Measurements from ENCODE around the gene LIPK.
A peak's percentile ranks its signal among the peaks of the same experiment; 100 is the strongest.
"Not testable (repeated sequence)": the region's sequence is repeated elsewhere in the genome, so short reads cannot be mapped to it uniquely, and the experiment has no call there.

LIPK gene

DNA sequence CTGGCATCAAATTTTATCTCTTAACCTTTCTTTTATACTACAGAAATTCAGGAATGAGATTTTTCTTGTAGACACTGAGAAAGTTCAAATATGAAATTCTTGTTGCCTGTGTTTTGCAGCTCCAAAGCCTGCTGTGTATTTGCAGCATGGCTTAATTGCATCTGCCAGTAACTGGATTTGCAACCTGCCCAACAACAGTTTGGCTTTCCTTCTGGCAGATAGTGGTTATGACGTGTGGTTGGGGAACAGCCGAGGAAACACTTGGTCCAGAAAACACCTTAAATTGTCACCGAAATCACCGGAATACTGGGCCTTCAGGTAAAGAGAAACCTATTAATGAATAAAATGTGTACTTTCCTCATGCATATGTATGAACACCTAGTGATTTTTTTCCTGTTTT, 24.8 kb downstream of the LIPK start:
- Histone ChIP-seq H3K9ac (ENCODE audit: insufficient read length) (no peak overlapping the region), H3K27ac (no peak overlapping the region), H3K9me3 (ENCODE audit: low read depth, low read length) (no peaks in the 10 kb centered on the region), H3K4me3 (no peak overlapping the region), H3K36me3 (ENCODE audit: insufficient read depth, low read length) (no peaks in the 10 kb centered on the region)
- TF ChIP-seq POLR2AphosphoS5 (IDR thresholded peaks at IDR 0.05; ENCODE audit: borderline replicate concordance, low read depth, low read length), result no peak
- TF ChIP-seq EZH2 (IDR thresholded peaks at IDR 0.05), result no peak
- TF ChIP-seq FOXP2 (optimal IDR thresholded peaks at IDR 0.05; ENCODE audit: control extremely low read depth, extremely low read length, insufficient read depth), result no peak
- no peak for DNase-seq (ENCODE audit: low read depth, low spot score)

DNA sequence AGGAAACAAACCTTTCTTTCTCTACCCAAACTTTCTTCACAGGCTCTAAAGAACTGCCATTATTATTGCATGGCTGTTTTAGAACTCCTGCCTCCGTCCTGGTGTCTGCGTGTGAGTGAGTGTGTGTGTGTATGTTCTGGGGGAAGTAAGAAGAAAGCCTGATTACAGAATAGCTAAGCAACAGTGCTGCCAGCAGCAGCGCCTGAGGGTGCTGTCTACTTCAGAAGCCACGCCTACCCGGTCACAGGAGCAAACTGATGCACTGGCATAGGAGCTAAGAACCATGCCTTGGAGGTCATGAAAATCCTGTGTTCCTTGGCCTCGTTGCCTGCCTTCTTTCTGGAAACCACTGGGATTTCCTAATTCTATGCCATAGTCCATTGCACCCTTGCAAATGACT, 25.2 kb downstream of the LIPK start:
- DNase-seq (ENCODE audit: low read depth, low spot score), result peak; percentile 6

DNA sequence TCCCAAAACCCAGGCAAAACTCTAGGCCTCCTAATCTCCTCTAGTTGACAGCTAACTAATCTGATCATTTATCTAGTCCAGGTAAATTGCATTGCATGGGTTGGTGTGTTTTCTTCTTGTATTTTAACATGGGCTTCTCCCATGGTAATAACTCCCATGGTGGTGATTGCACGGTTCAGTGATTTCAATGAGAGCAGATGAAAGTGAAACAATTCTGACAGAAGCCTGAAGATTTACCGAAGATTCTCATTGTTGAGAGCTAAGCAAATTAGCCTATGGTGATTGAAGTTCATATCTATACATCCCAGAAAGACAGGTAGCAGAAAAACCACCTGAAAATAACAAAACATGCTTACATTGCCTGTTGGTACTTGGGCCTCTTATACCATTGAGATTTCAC, 27.2 kb downstream of the LIPK start:
- DNase-seq (ENCODE audit: low read depth, low spot score), result no peak

More for the DNA sequence above, 25.2 kb downstream of the LIPK start:
- Histone ChIP-seq H3K27ac (no peak overlapping the region), H3K9me3 (ENCODE audit: low read depth, low read length) (no peaks in the 10 kb centered on the region), H3K36me3 (ENCODE audit: insufficient read depth, low read length) (no peaks in the 10 kb centered on the region), H3K9ac (ENCODE audit: insufficient read length) (no peak overlapping the region), H3K4me3 (no peak overlapping the region)
- TF ChIP-seq FOXP2 (optimal IDR thresholded peaks at IDR 0.05; ENCODE audit: control extremely low read depth, extremely low read length, insufficient read depth), result no peak
- no peak for TF ChIP-seq POLR2AphosphoS5 (IDR thresholded peaks at IDR 0.05; ENCODE audit: borderline replicate concordance, low read depth, low read length)
- no peak for TF ChIP-seq EZH2 (IDR thresholded peaks at IDR 0.05)

DNA sequence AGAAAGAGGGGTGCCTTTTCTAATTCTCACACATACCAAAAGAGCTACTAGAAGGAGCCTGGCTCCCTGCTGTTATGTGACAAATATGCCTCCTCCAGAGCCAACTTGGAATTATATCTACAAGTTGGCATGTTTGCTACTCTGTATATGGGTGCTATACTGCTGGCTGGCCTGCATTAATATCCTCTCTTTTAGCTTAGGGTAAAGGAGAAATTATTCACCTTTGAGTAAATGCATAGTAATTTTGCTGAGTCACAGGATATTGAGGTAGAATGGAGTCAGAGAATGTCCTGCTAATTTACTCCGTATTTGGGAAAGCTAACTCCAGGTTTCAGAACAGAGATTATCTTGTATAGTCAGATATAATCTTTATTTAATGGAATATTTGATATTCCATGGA, 29.6 kb downstream of the LIPK start:
- H3K36me3 ChIP-seq (ENCODE audit: insufficient read depth, low read length), result no peaks in the 10 kb centered on the region
- no peak for DNase-seq (ENCODE audit: low read depth, low spot score)
- TF ChIP-seq EZH2 (IDR thresholded peaks at IDR 0.05), result no peak
- TF ChIP-seq FOXP2 (optimal IDR thresholded peaks at IDR 0.05; ENCODE audit: control extremely low read depth, extremely low read length, insufficient read depth), result no peak
- TF ChIP-seq POLR2AphosphoS5 (IDR thresholded peaks at IDR 0.05; ENCODE audit: borderline replicate concordance, low read depth, low read length), result no peak
- H3K9me3 ChIP-seq (ENCODE audit: low read depth, low read length), result no peaks in the 10 kb centered on the region
- no peak overlapping the region for H3K4me3 ChIP-seq
- no peak overlapping the region for H3K27ac ChIP-seq
- no peak overlapping the region for H3K9ac ChIP-seq (ENCODE audit: insufficient read length)

More for the DNA sequence above, 27.2 kb downstream of the LIPK start:
- no peak overlapping the region for H3K4me3 ChIP-seq
- H3K36me3 ChIP-seq (ENCODE audit: insufficient read depth, low read length), result no peaks in the 10 kb centered on the region
- TF ChIP-seq EZH2 (IDR thresholded peaks at IDR 0.05) (no peak), FOXP2 (optimal IDR thresholded peaks at IDR 0.05; ENCODE audit: control extremely low read depth, extremely low read length, insufficient read depth) (no peak), POLR2AphosphoS5 (IDR thresholded peaks at IDR 0.05; ENCODE audit: borderline replicate concordance, low read depth, low read length) (no peak)
- no peaks in the 10 kb centered on the region for H3K9me3 ChIP-seq (ENCODE audit: low read depth, low read length)
- no peak overlapping the region for H3K27ac ChIP-seq
- no peak overlapping the region for H3K9ac ChIP-seq (ENCODE audit: insufficient read length)

DNA sequence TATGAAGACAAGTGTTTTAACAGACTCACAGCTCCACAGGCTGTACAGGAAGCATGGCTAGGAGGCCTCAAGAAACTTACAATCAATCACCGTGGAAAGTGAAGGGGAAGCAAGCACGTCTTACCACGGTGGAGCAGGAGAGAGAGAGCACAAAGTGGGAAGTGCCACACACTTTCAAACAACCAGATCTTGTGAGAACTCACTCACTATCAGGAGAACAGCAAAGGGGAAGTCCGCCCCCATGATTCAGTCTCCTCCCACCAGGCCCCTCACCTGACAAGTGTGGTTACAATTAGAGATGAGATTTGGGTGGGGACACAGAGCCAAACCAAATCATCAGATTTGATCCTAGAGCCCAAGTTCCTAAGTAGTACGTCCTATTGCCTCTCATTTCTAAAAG, 35.9 kb downstream of the LIPK start:
- H3K9me3 ChIP-seq (ENCODE audit: low read depth, low read length); DNase-seq (ENCODE audit: low read depth, low spot score); H3K36me3 ChIP-seq (ENCODE audit: insufficient read depth, low read length); H3K9ac ChIP-seq (ENCODE audit: insufficient read length); H3K4me3 ChIP-seq; H3K27ac ChIP-seq: not testable (repeated sequence)

DNA sequence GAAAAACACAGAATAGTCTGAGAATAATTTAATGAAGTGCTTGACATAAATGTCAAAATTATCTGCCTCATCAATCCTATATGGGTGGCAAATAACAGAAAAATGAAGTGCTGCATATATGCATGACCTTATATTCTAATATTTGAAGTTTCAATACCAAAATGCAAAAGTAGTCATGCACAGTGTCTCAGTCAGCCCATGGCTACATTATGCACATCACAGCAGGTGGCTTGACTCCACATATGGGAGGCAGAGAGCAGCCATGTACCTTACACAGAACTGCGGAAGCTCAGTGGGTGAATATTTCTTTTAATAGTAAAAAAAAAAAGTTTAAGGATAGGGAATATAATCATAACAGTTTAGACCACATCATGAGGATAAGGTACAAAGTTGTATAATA, 36.4 kb downstream of the LIPK start:
- Histone ChIP-seq H3K4me3 (no peak overlapping the region), H3K27ac (no peak overlapping the region), H3K9ac (ENCODE audit: insufficient read length) (no peak overlapping the region), H3K9me3 (ENCODE audit: low read depth, low read length) (no peaks in the 10 kb centered on the region), H3K36me3 (ENCODE audit: insufficient read depth, low read length) (no peaks in the 10 kb centered on the region)
- DNase-seq (ENCODE audit: low read depth, low spot score), result no peak
- TF ChIP-seq EZH2 (IDR thresholded peaks at IDR 0.05), result no peak

DNA sequence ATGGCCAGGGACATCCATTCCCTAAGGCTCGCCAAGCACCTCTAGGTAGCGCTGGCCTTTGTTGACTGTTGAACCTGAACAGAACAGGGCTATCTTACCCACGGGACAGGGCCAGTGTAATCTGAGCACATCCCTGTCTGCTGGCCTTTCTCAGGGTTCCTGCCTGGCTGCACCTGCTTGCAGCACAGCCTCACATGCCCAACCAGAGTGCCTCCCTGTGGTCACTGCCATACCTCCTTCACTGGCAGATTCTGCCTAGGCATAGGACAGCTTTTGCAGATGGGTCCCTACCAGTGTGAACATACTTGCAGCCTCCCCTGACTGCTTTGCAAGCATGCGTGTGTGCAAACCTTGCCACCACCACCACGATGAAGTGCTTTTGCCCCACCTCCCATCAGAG, 38.0 kb downstream of the LIPK start:
- TF ChIP-seq FOXP2 (optimal IDR thresholded peaks at IDR 0.05; ENCODE audit: control extremely low read depth, extremely low read length, insufficient read depth), result no peak
- TF ChIP-seq POLR2AphosphoS5 (IDR thresholded peaks at IDR 0.05; ENCODE audit: borderline replicate concordance, low read depth, low read length), result no peak
- no peak overlapping the region for H3K9ac ChIP-seq (ENCODE audit: insufficient read length)

GRCh38 chr10:88745633-88746032, 39.6 kb downstream of the LIPK start:
- no peaks in the 10 kb centered on the region for H3K36me3 ChIP-seq (ENCODE audit: insufficient read depth, low read length)
- H3K4me3 ChIP-seq, result no peak overlapping the region
- no peak overlapping the region for H3K27ac ChIP-seq
- no peak overlapping the region for H3K9ac ChIP-seq (ENCODE audit: insufficient read length)
- no peaks in the 10 kb centered on the region for H3K9me3 ChIP-seq (ENCODE audit: low read depth, low read length)
- DNase-seq (ENCODE audit: low read depth, low spot score), result no peak
- TF ChIP-seq EZH2 (IDR thresholded peaks at IDR 0.05), result no peak
- no peak for TF ChIP-seq FOXP2 (optimal IDR thresholded peaks at IDR 0.05; ENCODE audit: control extremely low read depth, extremely low read length, insufficient read depth)
- TF ChIP-seq POLR2AphosphoS5 (IDR thresholded peaks at IDR 0.05; ENCODE audit: borderline replicate concordance, low read depth, low read length), result no peak

More for the DNA sequence above, 38.0 kb downstream of the LIPK start:
- no peak for DNase-seq (ENCODE audit: low read depth, low spot score)
- Histone ChIP-seq H3K9me3 (ENCODE audit: low read depth, low read length) (no peaks in the 10 kb centered on the region), H3K4me3 (no peak overlapping the region), H3K27ac (no peak overlapping the region), H3K36me3 (ENCODE audit: insufficient read depth, low read length) (no peaks in the 10 kb centered on the region)

DNA sequence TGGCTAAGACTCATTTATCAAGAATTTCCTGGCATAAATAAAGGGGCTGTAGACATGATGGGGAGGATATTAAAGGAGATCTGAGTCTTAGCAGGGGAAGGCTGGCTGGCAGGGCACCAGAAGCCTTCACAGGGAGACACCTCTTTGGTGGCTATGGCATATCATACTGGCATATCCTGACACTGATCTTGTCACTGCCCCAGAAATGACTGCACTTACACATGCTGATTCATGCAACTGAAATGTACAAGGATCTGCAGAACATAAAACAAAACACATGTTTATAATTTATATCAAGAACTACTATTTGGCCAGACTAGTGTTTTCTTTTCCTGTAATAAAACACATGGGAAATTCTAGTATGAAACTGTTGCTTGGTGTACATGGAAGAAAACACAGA, 48.2 kb downstream of the LIPK start:
- Histone ChIP-seq H3K9ac (ENCODE audit: insufficient read length) (no peak overlapping the region), H3K9me3 (ENCODE audit: low read depth, low read length) (no peaks in the 10 kb centered on the region), H3K4me3 (no peak overlapping the region), H3K27ac (0 out of 2 replicates have a peak overlapping the region, but pooled peaks have one; percentile 25), H3K36me3 (ENCODE audit: insufficient read depth, low read length) (no peaks in the 10 kb centered on the region)
- TF ChIP-seq POLR2AphosphoS5 (IDR thresholded peaks at IDR 0.05; ENCODE audit: borderline replicate concordance, low read depth, low read length) (no peak), EZH2 (IDR thresholded peaks at IDR 0.05) (no peak), FOXP2 (optimal IDR thresholded peaks at IDR 0.05; ENCODE audit: control extremely low read depth, extremely low read length, insufficient read depth) (no peak)
- DNase-seq (ENCODE audit: low read depth, low spot score), result no peak
